Right cardiac atrium (tissue), 5 donors: ENCODE measurements around the gene CTSF. TPM values are rescaled to one million over a fixed set of nuclear protein-coding genes. Genes with fewer than 3 reads are reported as not detected.
"Not testable (repeated sequence)": the region's sequence is repeated elsewhere in the genome, so short reads cannot be mapped to it uniquely, and the experiment has no call there.

ENCODE experiments used
- ATAC-seq, 2 donors: fragments of 200-7000 bp; cut with Tn5 transposase; one replicate each; pipeline versions ENCODE4 v1.8.0 to v1.9.1; 2020; ENCODE audit warnings: moderate library complexity in 2 of 2, mild to moderate bottlenecking in 1 of 2
- DNase-seq, 3 donors: peaks; one replicate each; pipeline ENCODE4 v3.0.0-alpha.2; 2020
- H3K27ac ChIP-seq: one replicate; pipeline ENCODE4 v1.5.1; 2013; ENCODE audit warnings: mild to moderate bottlenecking, low read length, control low read depth, moderate library complexity
- H3K27me3 ChIP-seq: one replicate; pipeline ENCODE4 v1.6.1; 2013; ENCODE audit not compliant: control insufficient read depth, insufficient read depth
- H3K4me1 ChIP-seq: one replicate; pipeline ENCODE4 v1.6.1; 2013; ENCODE audit warnings: low read length; ENCODE audit not compliant: control insufficient read depth, insufficient read depth
- H3K4me3 ChIP-seq: one replicate; pipeline ENCODE4 v1.5.1; 2013; ENCODE audit warnings: low read length, control low read depth
- H3K9me3 ChIP-seq: one replicate; pipeline ENCODE4 v1.6.1; 2013; ENCODE audit warnings: low read length; ENCODE audit not compliant: control insufficient read depth
- WGBS: extraction: QIAGEN DNeasy Blood & Tissue Kit; methylation state at CpG from one replicate; pipeline ENCODE4 v1.1.7; 2013; 5-methylcytosine and 5-hydroxymethylcytosine counted together
- intact Hi-C, 4 donors: fragments of 100-400 bp; cut with DNase I; formaldehyde crosslinking; loops; one replicate each; pipeline versions ENCODE4 v1.11.0 to v1.14.0; 2022 to 2023
- polyA plus RNA-seq: library from polyadenylated mRNA; stranded (reverse); fragments of 200-250 nt; gene quantifications from one replicate; pipeline ENCODE4 v1.2.3, GENCODE V29; 2013
- total RNA-seq, 4 donors: library from RNA; stranded (reverse); fragmentation: NEBNext Ultra II Directional; extraction: Animal tissue kit (Norgen Biotek cat#: 25700); gene quantifications; one replicate each; pipeline ENCODE4 v1.2.1, GENCODE V29; 2021
- donor health status: healthy with polysubstance abuse.
- donor health status: DM: no; HTN: yes; CAD: no.
- donor health status: DM: no; HTN: no; CAD: no.
- donor health status: DM: no; HTN: yes; CAD: no; lungs with severe emphysema.
- donor health status: DM: yes; HTN: yes; CAD: no.

CTSF gene
- total and polyA plus RNA-seq, 5 donors, result 56.0 to 136 (median 87.0) TPM

DNA sequence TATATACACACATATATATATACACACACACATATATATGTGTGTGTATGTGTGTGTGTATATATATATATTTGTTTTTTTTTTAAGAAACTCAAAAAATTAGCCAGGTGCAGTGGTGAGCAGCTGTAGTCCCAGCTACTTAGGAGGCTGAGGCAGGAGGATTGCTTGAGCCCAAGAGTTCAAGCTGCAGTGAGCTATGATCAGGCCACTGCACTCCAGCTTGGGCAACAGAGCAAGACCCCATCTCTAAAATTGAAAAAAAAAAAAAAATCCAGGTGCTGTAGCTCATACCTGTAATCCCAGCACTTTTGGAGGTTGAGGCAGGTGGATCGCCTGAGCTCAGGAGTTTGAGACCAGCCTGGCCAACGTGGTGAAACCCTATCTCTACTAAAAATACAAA is 20.9 kb upstream of the CTSF start:
- H3K27me3 ChIP-seq, H3K27ac ChIP-seq, H3K4me1 ChIP-seq, H3K9me3 ChIP-seq, H3K4me3 ChIP-seq, DNase-seq, intact Hi-C loops, ATAC-seq: not testable (repeated sequence)
- 77% methylated on average over 2 of the region's 2 CpGs for WGBS

DNA sequence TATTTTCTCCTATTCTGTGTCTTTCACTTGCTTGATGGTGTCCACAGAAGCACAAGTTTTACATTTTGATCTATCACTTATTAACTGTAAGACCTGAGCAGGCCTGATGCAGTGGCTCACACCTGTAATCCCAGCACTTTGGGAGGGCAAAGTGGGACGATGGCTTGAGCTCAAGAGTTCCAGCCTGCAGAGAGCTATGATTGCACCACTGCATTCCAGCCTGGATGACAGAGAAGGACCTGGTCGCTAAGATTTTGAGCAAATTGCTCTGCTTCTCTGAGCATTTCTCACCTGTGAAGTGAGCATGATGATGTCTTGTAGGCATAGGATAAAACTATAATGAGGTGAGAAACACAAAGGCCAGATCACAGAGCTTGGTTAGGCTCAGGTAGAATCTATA is 17.7 kb upstream of the CTSF start:
- no peaks in the 10 kb centered on the region for H3K9me3 ChIP-seq
- no peak for ATAC-seq
- DNase-seq, result no peak
- H3K4me1 ChIP-seq, result no peaks in the 10 kb centered on the region
- intact Hi-C loops, result no loop called here
- no peaks in the 10 kb centered on the region for H3K27me3 ChIP-seq
- WGBS, result 63% methylated on average over 2 of the region's 2 CpGs
- H3K27ac ChIP-seq, result no peak overlapping the region
- no peak overlapping the region for H3K4me3 ChIP-seq

DNA sequence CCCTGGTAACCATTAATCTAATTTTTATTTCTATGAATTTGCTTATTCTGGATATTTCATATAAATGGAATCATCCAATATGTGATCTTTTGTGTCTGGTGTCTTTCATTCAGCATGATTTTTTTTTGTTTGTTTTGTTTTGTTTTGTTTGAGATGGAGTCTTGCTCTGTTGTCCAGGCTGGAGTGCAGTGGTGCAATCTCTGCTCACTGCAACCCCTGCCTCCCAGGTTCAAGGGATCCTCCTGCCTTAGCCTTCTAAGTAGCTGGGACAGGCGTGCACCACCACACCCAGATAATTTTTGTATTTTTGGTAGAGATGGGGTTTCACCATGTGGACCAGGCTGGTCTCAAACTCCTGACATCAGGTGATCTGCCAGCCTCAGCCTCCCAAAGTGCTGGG is 17.0 kb upstream of the CTSF start:
- DNase-seq, intact Hi-C loops, H3K27ac ChIP-seq, H3K27me3 ChIP-seq, H3K9me3 ChIP-seq, H3K4me1 ChIP-seq, ATAC-seq, H3K4me3 ChIP-seq: not testable (repeated sequence)
- 88% methylated on average over 1 of the region's 1 CpG for WGBS

DNA sequence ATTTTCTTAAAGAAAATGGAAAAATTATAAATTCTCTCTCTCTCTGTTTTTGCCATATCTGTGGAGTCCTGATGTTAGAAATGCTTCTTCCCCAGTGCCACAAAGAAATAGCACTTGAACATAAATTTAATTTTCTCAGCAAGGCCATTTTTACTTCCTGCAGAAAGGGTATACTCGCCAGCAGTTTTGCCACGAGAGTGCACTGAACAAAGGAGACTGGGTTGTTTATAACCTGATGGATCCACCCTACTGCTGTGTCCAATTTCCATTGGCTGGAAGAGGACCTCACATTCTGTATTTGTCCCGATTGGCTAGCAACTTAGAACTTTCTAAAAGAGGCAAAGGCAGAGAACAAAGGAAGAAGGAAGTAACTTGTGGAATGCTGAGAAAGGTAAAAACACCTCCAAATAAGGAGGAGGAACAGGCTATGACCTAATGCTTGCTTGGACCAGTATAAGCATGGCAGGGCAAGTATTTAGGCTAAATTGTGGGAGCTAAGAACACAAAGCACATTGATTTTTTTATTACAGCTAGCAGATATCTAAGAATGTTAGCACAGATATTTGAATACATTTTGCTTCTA is 14.2 kb upstream of the CTSF start:
- H3K4me1 ChIP-seq, H3K27ac ChIP-seq, H3K27me3 ChIP-seq, DNase-seq, H3K9me3 ChIP-seq, H3K4me3 ChIP-seq, ATAC-seq, intact Hi-C loops: not testable (repeated sequence)
- WGBS, result 87% methylated on average over 3 of the region's 3 CpGs

DNA sequence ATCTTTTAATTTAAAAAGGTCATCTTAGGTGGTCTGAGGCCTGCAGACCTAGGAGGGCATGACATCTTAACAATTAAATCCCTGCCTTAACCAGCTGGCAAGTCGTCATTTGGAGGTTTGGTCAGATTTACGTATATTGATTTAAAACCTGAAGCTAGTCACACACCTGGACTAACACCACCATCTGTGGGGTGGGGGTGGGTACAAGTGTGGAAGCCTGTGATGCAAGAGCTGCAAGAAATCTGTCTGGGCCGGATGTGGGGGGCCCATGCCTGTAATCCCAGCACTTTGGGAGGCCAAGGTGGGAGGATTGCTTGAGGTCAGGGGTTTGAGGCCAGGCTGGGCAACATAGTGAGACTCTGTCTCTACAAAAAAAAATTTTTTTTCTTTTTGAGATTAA is 12.9 kb upstream of the CTSF start:
- 80% methylated on average over 3 of the region's 3 CpGs for WGBS
- intact Hi-C loops, result no loop called here

DNA sequence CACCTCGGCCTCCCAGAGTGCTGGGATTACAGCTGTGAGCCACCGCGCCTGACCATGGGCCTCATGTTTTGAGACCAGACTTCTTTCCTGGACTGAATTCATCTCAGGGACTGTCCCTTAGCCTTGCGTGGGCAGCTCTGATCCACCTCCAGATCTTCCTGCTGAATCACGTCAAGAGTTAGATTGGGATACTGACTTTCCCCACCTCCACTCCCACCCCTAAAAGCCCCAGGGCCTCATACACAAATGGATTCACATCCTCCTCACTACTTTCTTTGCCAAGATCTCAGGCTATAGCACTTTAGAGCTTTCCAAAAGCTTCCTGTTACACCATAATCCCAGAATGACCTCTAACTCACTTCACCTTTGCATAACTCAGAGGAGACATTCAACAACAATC is 12.4 kb upstream of the CTSF start:
- no peak overlapping the region for H3K27ac ChIP-seq
- H3K27me3 ChIP-seq, result no peaks in the 10 kb centered on the region
- H3K4me3 ChIP-seq, result no peak overlapping the region
- intact Hi-C loops, result no loop called here
- H3K9me3 ChIP-seq, result no peaks in the 10 kb centered on the region
- 64% methylated on average over 5 of the region's 5 CpGs for WGBS
- ATAC-seq, result no peak
- no peaks in the 10 kb centered on the region for H3K4me1 ChIP-seq
- peak in 1 of 3 donors; percentile 31 for DNase-seq

More for the DNA sequence above, 12.9 kb upstream of the CTSF start:
- Histone ChIP-seq H3K27ac (no peak overlapping the region), H3K4me1 (no peaks in the 10 kb centered on the region), H3K27me3 (no peaks in the 10 kb centered on the region), H3K9me3 (no peaks in the 10 kb centered on the region), H3K4me3 (no peak overlapping the region)
- no peak for ATAC-seq
- peak in 1 of 3 donors; percentile 17 for DNase-seq

DNA sequence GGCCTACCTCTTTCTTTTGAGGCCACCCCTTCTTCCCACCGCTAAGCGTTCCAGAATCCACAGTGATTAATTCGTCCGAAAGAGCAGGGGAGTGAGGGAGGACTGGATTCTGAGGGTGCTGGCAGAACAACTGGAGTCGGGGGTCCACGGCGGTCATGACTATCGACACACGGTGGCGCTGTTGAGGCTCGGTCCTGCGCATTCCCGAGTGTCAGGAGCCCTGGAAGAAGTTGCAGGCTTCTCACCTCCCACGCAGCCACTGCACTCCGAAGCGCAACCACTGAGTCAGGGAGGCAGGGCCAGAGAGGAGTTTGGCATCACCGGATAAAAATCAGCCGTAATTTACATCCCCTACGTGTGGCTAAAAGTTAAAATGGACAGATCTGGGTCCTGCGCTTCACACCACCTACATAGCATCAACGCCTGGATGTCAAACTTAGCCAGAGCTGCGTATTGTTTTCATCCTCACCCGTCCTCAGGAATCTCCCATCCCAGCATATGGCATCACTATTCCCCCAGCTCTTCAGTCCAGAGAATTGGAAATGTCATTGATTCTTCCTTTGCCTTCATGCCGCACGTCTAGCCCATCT is 10.7 kb upstream of the CTSF start:
- WGBS, result 13% methylated on average over 25 of the region's 25 CpGs
- peak; percentile 92 to 96 for ATAC-seq
- intact Hi-C loops, result loop anchor here (1.0 to 10.0 kb wide), 6 partner anchors 98 to 256 kb away; partner anchors contain the start of gene RBM4B (in 1 of the 4)

DNA sequence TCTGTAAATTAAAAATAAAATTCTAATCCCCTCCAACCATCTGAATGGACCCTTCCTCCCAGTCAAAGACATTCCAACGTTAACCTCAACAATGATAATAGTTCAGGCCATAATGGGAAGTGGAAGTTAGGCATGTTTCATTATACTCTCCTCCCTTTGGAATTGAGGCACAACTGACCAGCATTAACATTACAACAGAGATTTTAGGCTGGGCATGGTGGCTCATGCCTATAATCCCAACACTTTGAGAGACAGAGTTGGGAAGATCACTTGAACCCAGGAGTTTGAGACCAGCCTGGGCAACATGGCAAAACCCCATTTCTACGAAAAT is 2.4 kb upstream of the CTSF start:
- ATAC-seq (no peak), DNase-seq (no peak)
- Histone ChIP-seq H3K4me1 (no peaks in the 10 kb centered on the region), H3K27me3 (no peaks in the 10 kb centered on the region), H3K9me3 (no peaks in the 10 kb centered on the region), H3K4me3 (no peak overlapping the region), H3K27ac (no peak overlapping the region)
- WGBS, result 74% methylated on average over 2 of the region's 2 CpGs
- intact Hi-C loops, result loop anchor here in 2 of 4 donors (10.0 kb wide), 1 partner anchor 264 kb away; no protein-coding TSS in a partner anchor

More for the DNA sequence above, 10.7 kb upstream of the CTSF start:
- no peak overlapping the region for H3K4me3 ChIP-seq
- peak; percentile 87 to 94 (median 92) for DNase-seq
- no peaks in the 10 kb centered on the region for H3K4me1 ChIP-seq
- no peaks in the 10 kb centered on the region for H3K9me3 ChIP-seq
- no peak overlapping the region for H3K27ac ChIP-seq
- no peaks in the 10 kb centered on the region for H3K27me3 ChIP-seq

DNA sequence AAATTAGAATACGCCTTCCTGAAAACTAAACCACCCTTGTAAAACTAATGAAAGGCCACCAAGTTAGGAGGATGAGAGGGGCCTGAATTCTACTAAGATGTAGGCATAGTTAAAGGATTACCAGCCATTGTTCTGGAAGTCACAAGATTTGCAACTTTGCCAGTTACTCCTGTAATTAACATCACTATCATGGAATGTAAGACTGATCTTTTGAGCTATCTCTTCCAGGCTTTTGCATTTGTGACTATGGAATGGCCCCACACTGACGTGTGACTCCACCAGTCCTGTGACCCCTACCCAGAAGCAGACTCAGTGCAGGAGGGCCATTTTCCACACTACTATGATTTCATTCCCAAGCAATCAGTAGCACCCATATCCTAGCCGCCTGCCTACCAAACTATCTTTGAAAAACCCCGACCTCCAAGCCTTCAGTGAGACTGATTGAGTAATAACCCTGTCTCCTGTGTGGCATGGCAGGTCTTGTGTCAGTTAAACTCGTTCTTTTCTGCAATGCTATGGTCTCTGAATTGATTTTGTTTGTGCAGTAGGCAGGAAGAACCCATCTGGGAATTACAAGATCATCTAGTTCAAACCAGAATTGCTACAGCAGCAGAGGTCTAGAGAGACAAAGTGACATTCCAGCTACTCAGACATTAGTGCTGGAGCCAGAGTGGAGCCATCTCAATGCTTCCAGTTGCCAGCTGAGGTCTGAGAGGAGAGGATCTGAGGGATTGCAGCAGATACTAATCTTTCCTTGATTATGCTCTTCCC is 1.9 kb upstream of the CTSF start:
- ATAC-seq, result no peak
- H3K4me1 ChIP-seq, result no peaks in the 10 kb centered on the region
- H3K27me3 ChIP-seq, result no peaks in the 10 kb centered on the region
- H3K27ac ChIP-seq, result no peak overlapping the region
- 53% methylated on average over 5 of the region's 5 CpGs for WGBS
- intact Hi-C loops, result loop anchor here in 2 of 4 donors (10.0 kb wide), 1 partner anchor 265 kb away; no protein-coding TSS in a partner anchor
- DNase-seq, result no peak
- H3K4me3 ChIP-seq, result no peak overlapping the region
- no peaks in the 10 kb centered on the region for H3K9me3 ChIP-seq

DNA sequence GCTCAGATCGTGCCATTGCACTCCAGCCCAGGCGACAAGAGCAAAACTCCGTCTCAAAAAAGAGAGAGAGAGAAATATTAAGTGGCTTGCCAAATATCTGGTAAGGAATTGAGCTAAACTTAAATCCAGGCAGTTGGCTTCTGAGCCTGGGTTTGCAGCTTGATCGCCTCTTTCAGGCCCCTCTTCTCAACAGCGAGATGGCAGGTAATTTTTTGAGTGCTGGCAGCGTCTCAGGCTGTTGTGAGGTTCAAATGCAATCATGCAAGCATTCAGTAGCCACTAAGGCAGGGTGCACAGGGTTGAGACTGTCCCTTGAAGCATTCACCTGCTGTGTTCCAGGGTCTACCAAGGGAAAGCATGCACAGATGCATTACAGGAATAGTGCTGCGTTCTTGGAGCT is 670 bp upstream of the CTSF start:
- ATAC-seq, result no peak
- no peaks in the 10 kb centered on the region for H3K4me1 ChIP-seq
- no peak for DNase-seq
- 76% methylated on average over 7 of the region's 7 CpGs for WGBS
- no peaks in the 10 kb centered on the region for H3K27me3 ChIP-seq
- H3K9me3 ChIP-seq, result no peaks in the 10 kb centered on the region
- H3K27ac ChIP-seq, result no peak overlapping the region
- intact Hi-C loops, result no loop called here
- no peak overlapping the region for H3K4me3 ChIP-seq

DNA sequence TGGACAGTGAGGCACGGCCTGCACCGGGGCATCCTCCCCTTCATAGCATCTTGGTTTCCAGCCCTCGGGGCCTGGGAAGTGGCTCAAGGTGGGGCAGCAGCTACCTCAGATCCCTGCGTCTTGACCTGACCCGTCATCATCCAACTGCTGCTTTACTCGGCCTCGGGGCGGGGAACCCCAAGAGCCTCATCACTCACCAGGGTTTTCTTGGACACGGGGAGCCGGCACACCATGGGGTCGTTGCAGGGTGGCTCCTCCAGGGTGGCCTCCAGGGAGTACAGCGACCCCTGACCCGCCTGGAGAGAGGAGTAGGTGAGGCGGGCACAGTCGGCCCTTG is 651 bp downstream of the CTSF start:
- Histone ChIP-seq H3K4me3 (peak overlapping the region; percentile 61), H3K4me1 (no peaks in the 10 kb centered on the region), H3K27ac (no peak overlapping the region), H3K9me3 (no peaks in the 10 kb centered on the region), H3K27me3 (no peaks in the 10 kb centered on the region)
- DNase-seq, result no peak
- ATAC-seq, result no peak
- WGBS, result 54% methylated on average over 15 of the region's 15 CpGs
- intact Hi-C loops, result no loop called here
